ENCODE results near the gene EIF2D. TPM values are rescaled to one million over a fixed set of nuclear protein-coding genes. Genes with fewer than 3 reads are reported as not detected.
A peak's percentile ranks its signal among the peaks of the same experiment; 100 is the strongest.

The EIF2D gene
- total and polyA plus RNA-seq, 9 of the 15 experiments (the other 6 are each of a cell fraction or from before 2014, with no cell fraction given) = 81.1 to 138 (median 93.9) TPM

DNA sequence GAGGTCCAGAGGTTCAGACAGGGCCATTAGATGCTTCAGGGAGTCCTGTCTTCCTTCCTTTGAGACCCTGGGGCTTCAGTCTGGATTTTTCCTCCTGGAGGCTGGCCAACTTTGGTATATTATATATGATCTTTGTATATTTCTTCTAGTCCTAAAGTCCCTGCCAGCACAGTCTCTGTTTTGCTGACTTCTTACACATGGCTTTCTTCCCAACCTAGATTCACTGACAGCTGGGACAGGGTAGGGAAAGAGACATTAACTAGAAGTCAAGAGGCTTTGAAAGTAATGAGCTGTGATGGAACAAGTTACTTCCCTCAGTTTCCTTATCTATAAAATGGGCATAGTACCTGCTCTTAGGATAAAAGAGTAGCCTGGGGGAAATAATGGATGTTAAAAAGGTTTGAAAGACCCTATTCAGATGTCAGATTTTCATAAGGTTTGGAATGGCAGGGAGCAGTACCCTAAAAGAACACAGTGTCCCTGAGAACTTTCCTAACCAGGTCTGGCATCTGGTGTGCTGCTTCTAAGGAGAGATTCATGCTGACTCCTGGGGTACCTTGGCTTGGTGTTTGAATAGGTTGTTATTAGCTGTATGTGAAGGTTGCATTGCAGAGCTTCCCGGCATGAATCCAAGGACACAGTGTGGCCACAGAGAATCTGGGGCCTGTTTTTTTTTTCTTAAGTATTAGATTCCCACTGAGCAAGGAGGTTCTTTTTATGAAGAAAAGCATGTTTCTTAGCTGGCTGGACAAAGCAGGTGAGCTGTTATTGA lies 57.4 kb downstream of the EIF2D start (continued):
- TF ChIP-seq, protein P1, sequence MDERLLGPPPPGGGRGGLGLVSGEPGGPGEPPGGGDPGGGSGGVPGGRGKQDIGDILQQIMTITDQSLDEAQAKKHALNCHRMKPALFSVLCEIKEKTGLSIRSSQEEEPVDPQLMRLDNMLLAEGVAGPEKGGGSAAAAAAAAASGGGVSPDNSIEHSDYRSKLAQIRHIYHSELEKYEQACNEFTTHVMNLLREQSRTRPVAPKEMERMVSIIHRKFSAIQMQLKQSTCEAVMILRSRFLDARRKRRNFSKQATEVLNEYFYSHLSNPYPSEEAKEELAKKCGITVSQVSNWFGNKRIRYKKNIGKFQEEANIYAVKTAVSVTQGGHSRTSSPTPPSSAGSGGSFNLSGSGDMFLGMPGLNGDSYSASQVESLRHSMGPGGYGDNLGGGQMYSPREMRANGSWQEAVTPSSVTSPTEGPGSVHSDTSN (CRISPR knock-in tag; IDR thresholded peaks at IDR 0.05; ENCODE audit: low read depth) = no peak
- TF ChIP-seq, protein P1 (tag; conservative IDR thresholded peaks at IDR 0.05; ENCODE audit: low read depth) = no peak
- TF ChIP-seq TEAD4 (IDR thresholded peaks at IDR 0.05; ENCODE audit: low read length) = no peak
- no peak for TF ChIP-seq TEAD4 (CRISPR knock-in tag; IDR thresholded peaks at IDR 0.05; ENCODE audit: borderline replicate concordance)
- no peak for TF ChIP-seq SIN3B (IDR thresholded peaks at IDR 0.05; ENCODE audit: low read depth)
- TF ChIP-seq TBP (optimal IDR thresholded peaks at IDR 0.05; ENCODE audit: low read depth, low read length) = no peak
- TF ChIP-seq, protein P2, sequence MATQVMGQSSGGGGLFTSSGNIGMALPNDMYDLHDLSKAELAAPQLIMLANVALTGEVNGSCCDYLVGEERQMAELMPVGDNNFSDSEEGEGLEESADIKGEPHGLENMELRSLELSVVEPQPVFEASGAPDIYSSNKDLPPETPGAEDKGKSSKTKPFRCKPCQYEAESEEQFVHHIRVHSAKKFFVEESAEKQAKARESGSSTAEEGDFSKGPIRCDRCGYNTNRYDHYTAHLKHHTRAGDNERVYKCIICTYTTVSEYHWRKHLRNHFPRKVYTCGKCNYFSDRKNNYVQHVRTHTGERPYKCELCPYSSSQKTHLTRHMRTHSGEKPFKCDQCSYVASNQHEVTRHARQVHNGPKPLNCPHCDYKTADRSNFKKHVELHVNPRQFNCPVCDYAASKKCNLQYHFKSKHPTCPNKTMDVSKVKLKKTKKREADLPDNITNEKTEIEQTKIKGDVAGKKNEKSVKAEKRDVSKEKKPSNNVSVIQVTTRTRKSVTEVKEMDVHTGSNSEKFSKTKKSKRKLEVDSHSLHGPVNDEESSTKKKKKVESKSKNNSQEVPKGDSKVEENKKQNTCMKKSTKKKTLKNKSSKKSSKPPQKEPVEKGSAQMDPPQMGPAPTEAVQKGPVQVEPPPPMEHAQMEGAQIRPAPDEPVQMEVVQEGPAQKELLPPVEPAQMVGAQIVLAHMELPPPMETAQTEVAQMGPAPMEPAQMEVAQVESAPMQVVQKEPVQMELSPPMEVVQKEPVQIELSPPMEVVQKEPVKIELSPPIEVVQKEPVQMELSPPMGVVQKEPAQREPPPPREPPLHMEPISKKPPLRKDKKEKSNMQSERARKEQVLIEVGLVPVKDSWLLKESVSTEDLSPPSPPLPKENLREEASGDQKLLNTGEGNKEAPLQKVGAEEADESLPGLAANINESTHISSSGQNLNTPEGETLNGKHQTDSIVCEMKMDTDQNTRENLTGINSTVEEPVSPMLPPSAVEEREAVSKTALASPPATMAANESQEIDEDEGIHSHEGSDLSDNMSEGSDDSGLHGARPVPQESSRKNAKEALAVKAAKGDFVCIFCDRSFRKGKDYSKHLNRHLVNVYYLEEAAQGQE (IDR thresholded peaks at IDR 0.05; ENCODE audit: borderline replicate concordance) = no peak
- TF ChIP-seq, protein P2 (CRISPR knock-in tag; IDR thresholded peaks at IDR 0.05; ENCODE audit: low read depth) = no peak
- peak; percentile 92 for TF ChIP-seq BCOR (IDR thresholded peaks at IDR 0.05)
- TF ChIP-seq ZNF699 (CRISPR knock-in tag; IDR thresholded peaks at IDR 0.05; ENCODE audit: insufficient replicate concordance) = no peak
- TF ChIP-seq TFAM (CRISPR knock-in tag; conservative IDR thresholded peaks at IDR 0.05) = no peak
- no peak for TF ChIP-seq TCF7L2 (IDR thresholded peaks at IDR 0.05; ENCODE audit: low read depth, low read length)
- TF ChIP-seq HDAC3 (IDR thresholded peaks at IDR 0.05; ENCODE audit: borderline replicate concordance, partially characterized antibody) = no peak
- TF ChIP-seq PCBP1 (IDR thresholded peaks at IDR 0.05; ENCODE audit: low read depth, low read length, poor library complexity, severe bottlenecking) = no peak
- no peak for TF ChIP-seq HMG20A (CRISPR knock-in tag; conservative IDR thresholded peaks at IDR 0.05)
- TF ChIP-seq SMARCA5 (IDR thresholded peaks at IDR 0.05) = peak; percentile 21; the same call in 1 of the 2 replicates
